ENCODE measurements around the gene PPP1R14C. TPM values are rescaled to one million over a fixed set of nuclear protein-coding genes. Genes with fewer than 3 reads are reported as not detected.

Gene PPP1R14C
- total and polyA plus RNA-seq, 2 donors (not counting 3 experiments of a cell fraction or from before 2014, with no cell fraction given): not detected

DNA sequence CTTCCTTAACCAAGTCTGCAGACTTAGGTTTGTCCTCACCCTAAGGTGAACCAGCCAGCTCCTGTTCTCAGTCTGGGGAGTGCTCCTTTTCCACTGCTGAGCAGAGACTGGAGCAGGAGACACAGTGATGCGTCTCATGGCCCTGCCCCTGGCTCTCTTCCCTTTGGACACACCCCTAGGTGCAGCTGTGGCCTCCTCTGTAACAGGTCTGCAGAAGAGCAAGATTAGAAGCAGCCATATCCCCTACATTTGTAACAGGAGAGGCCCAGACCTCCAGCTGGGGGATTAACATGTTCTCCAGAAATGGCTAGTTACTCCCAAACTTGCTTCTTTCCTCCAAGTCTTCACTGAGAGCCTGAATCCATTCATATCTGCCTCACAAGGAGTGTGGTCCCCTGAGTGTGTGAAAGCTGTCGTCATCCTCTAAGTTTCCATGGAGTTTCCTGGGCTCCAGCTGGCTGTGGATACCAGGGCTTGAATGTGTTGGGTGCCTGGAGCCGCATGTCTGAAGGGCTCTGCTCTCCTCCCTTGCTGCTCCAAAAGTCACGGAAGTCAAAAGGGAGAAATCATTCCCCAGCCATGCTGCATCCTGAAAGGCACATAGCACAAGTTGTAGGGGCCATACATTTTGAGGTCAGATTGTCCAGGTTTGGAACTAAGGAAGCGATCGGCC lies 57.7 kb downstream of the PPP1R14C start:
- Histone ChIP-seq H4K20me1 (replicated peaks; ENCODE audit: control insufficient read depth, extremely low read depth, insufficient read depth, low read length) (no peaks in the 10 kb centered on the region), H3K27ac (ENCODE audit: insufficient read depth, low read depth, low read length) (no peak overlapping the region), H3K9me3 (replicated peaks; ENCODE audit: control insufficient read depth, insufficient read depth, low read length) (no peaks in the 10 kb centered on the region), H3K4me1 (ENCODE audit: control insufficient read depth, extremely low read depth, insufficient read depth, low read length) (no peaks in the 10 kb centered on the region), H3K4me2 (ENCODE audit: insufficient read depth, low read length) (no peak overlapping the region), H3K9ac (replicated peaks; ENCODE audit: extremely low read depth, insufficient read depth, low read length) (no peak overlapping the region), H3K79me2 (ENCODE audit: control insufficient read depth, insufficient read depth, low read length) (no peaks in the 10 kb centered on the region), H3K36me3 (ENCODE audit: control insufficient read depth in 2 of 2, extremely low read depth in 1 of 2, insufficient read depth in 2 of 2, low read length in 2 of 2) (no peaks in the 10 kb centered on the region), H3K27me3 (ENCODE audit: control insufficient read depth in 2 of 2, insufficient read depth in 2 of 2, low read length in 2 of 2) (no peaks in the 10 kb centered on the region), H3K4me3 (replicated peaks in 1 of 3; ENCODE audit: insufficient read depth in 1 of 3, low read depth in 1 of 3, low read length in 3 of 3) (no peak overlapping the region), H3K9me1 (replicated peaks; ENCODE audit: control insufficient read depth, extremely low read depth, insufficient read depth, low read length) (no peaks in the 10 kb centered on the region), H2AFZ (ENCODE audit: low read depth, low read length) (no peak overlapping the region)
- DNase-seq (ENCODE audit: low read depth, low spot score) (no peak), FAIRE-seq (no peak)
- no peak for TF ChIP-seq CTCF (IDR thresholded peaks at IDR 0.05; ENCODE audit: extremely low read depth in 1 of 2, insufficient read depth in 1 of 2, low read depth in 1 of 2, low read length in 2 of 2)
- TF ChIP-seq POLR2A (IDR thresholded peaks at IDR 0.05; ENCODE audit: low read depth, low read length): no peak
- no peak for TF ChIP-seq FOS (IDR thresholded peaks at IDR 0.05; ENCODE audit: borderline replicate concordance, insufficient read depth, low read length)
- no peak for TF ChIP-seq MYC (IDR thresholded peaks at IDR 0.05; ENCODE audit: low read depth, low read length)
- TF ChIP-seq JUN (IDR thresholded peaks at IDR 0.05; ENCODE audit: borderline replicate concordance, insufficient read depth, insufficient read length, low read depth): no peak
- no peak for TF ChIP-seq POLR2AphosphoS5 (IDR thresholded peaks at IDR 0.05; ENCODE audit: insufficient read depth, low read depth, low read length)
- TF ChIP-seq EZH2 (IDR thresholded peaks at IDR 0.05; ENCODE audit: borderline replicate concordance, low read depth, low read length, severe bottlenecking): no peak
- no peak for TF ChIP-seq MAX (IDR thresholded peaks at IDR 0.05; ENCODE audit: insufficient read depth, insufficient read length)
- TF ChIP-seq GATA2 (IDR thresholded peaks at IDR 0.05; ENCODE audit: insufficient read depth, insufficient read length, low read depth, low read length): no peak
- ChIA-PET CTCF (no interaction called here), POLR2A (no interaction called here)
- intact Hi-C loops (cut with micrococcal nuclease) (no loop called here), dilution Hi-C loops (cut with MboI; ENCODE audit: extremely low pct_ligation_motif_present, low sequenced_read_pairs) (no loop called here)
- no TSS peak for BruUV-seq (replicated peaks)

Measured in endothelial cell of umbilical vein (primary cell).